Limb (tissue), 2 donors: Measurements from ENCODE around the gene TRAP1.
"Not testable (repeated sequence)": the region's sequence is repeated elsewhere in the genome, so short reads cannot be mapped to it uniquely, and the experiment has no call there.

ENCODE experiments used
- DNase-seq, 2 donors: peaks; one replicate each; pipeline ENCODE4 v3.0.0-alpha.2; 2016; ENCODE audit errors: extremely low spot score in 2 of 2

TRAP1 gene

GRCh38 chr16:3673676-3674377 is 43.5 kb downstream of the TRAP1 start:
- no peak for DNase-seq

GRCh38 chr16:3673201-3673600 is 44.1 kb downstream of the TRAP1 start:
- no peak for DNase-seq

- no peak for DNase-seq
Observed at GRCh38 chr16:3672571-3673041, 44.7 kb downstream of the TRAP1 start.

- DNase-seq, result no peak
Observed at GRCh38 chr16:3671424-3671823, 45.9 kb downstream of the TRAP1 start.

- no peak for DNase-seq
Observed at GRCh38 chr16:3670711-3671110, 46.6 kb downstream of the TRAP1 start.

GRCh38 chr16:3669082-3669481 is 48.2 kb downstream of the TRAP1 start:
- no peak for DNase-seq

- DNase-seq, result no peak
Observed at GRCh38 chr16:3668626-3669025, 48.7 kb downstream of the TRAP1 start.

- no peak for DNase-seq
Observed at GRCh38 chr16:3665508-3665907, 51.8 kb downstream of the TRAP1 start.

- DNase-seq, result no peak
Observed at GRCh38 chr16:3664187-3664896, 53.0 kb downstream of the TRAP1 start.

GRCh38 chr16:3662601-3663000 is 54.7 kb downstream of the TRAP1 start:
- no peak for DNase-seq

- no peak for DNase-seq
Observed at GRCh38 chr16:3661922-3662321, 55.4 kb downstream of the TRAP1 start.

- no peak for DNase-seq
Observed at GRCh38 chr16:3661311-3661710, 56.0 kb downstream of the TRAP1 start.

GRCh38 chr16:3659251-3659650 is 58.1 kb downstream of the TRAP1 start:
- DNase-seq, result no peak

GRCh38 chr16:3656491-3657468 is 60.5 kb downstream of the TRAP1 start:
- DNase-seq, result peak in 1 of 2 donors; percentile 16

GRCh38 chr16:3656160-3656490 is 61.2 kb downstream of the TRAP1 start:
- not testable (repeated sequence) for DNase-seq

GRCh38 chr16:3655396-3656159 is 61.7 kb downstream of the TRAP1 start:
- no peak for DNase-seq

- no peak for DNase-seq
Observed at GRCh38 chr16:3655030-3655395, 62.3 kb downstream of the TRAP1 start.

- no peak for DNase-seq
Observed at GRCh38 chr16:3654249-3654991, 62.9 kb downstream of the TRAP1 start, which contains the start of gene DNASE1. Gene DNASE1, plus strand, starts transcription at chr16:3654691. Its CDS starts 683 bp downstream, at chr16:3655374.

GRCh38 chr16:3652373-3653195 is 64.7 kb downstream of the TRAP1 start:
- DNase-seq, result no peak
